Activated T-helper 17 cell treated with anti-CD3 and anti-CD28 coated beads, Interleukin-2, amount 50 U/mL, for 72 hours (primary cell): ENCODE measurements around the gene MYLIP. TPM values are rescaled to one million over a fixed set of nuclear protein-coding genes. Genes with fewer than 3 reads are reported as not detected.
"Not testable (repeated sequence)": the region's sequence is repeated elsewhere in the genome, so short reads cannot be mapped to it uniquely, and the experiment has no call there.

Experiments used
- ATAC-seq: fragments of 150-1000 bp; cut with Tn5 transposase; replicated peaks from 2 replicates; pipeline ENCODE4 v1.10.0; 2021; ENCODE audit warnings: mild to moderate bottlenecking, moderate library complexity
- H3K27ac Mint-ChIP-seq: one replicate; pipeline ENCODE4 v1.8.0; 2022; ENCODE audit warnings: mixed read lengths
- H3K27me3 Mint-ChIP-seq: one replicate; pipeline ENCODE4 v1.8.0; 2022; ENCODE audit warnings: mixed read lengths
- H3K36me3 Mint-ChIP-seq: one replicate; pipeline ENCODE4 v1.8.0; 2022; ENCODE audit warnings: low read depth, mild to moderate bottlenecking, mixed read lengths
- H3K4me1 Mint-ChIP-seq: one replicate; pipeline ENCODE4 v1.8.0; 2022; ENCODE audit warnings: mixed read lengths
- H3K4me3 Mint-ChIP-seq: one replicate; pipeline ENCODE4 v1.8.0; 2022; ENCODE audit warnings: mild to moderate bottlenecking, mixed read lengths
- H3K9me3 Mint-ChIP-seq: one replicate; pipeline ENCODE4 v1.8.0; 2022; ENCODE audit warnings: mixed read lengths
- total RNA-seq, 2 donors: library from RNA; stranded (reverse); gene quantifications; one replicate each; pipeline ENCODE4 v1.2.3, GENCODE V29; 2022

Gene MYLIP
- total RNA-seq, 2 donors from 2014 or later, result 5.4 to 6.0 TPM

GRCh38 chr6:16163066-16163465 is 34.2 kb downstream of the MYLIP start:
- peaks cover 3% of the 10 kb centered on the region for H3K27me3 Mint-ChIP-seq
- H3K9me3 Mint-ChIP-seq, result no peaks in the 10 kb centered on the region
- no peak overlapping the region for H3K4me3 Mint-ChIP-seq
- H3K4me1 Mint-ChIP-seq, result peaks cover 16% of the 10 kb centered on the region
- H3K36me3 Mint-ChIP-seq, result no peaks in the 10 kb centered on the region
- no peak overlapping the region for H3K27ac Mint-ChIP-seq
- ATAC-seq, result no peak

- Mint-ChIP-seq H3K27ac (peak overlapping the region; percentile 11), H3K36me3 (no peaks in the 10 kb centered on the region), H3K27me3 (peaks cover 3% of the 10 kb centered on the region), H3K4me3 (no peak overlapping the region), H3K4me1 (peaks cover 22% of the 10 kb centered on the region), H3K9me3 (no peaks in the 10 kb centered on the region)
- ATAC-seq, result peak; percentile 45
These were observed 34.8 kb downstream of the MYLIP start for GRCh38 chr6:16163535-16164300.

GRCh38 chr6:16165641-16166040 is 36.8 kb downstream of the MYLIP start:
- Mint-ChIP-seq H3K27me3 (peaks cover 3% of the 10 kb centered on the region), H3K9me3 (no peaks in the 10 kb centered on the region), H3K4me1 (peaks cover 26% of the 10 kb centered on the region), H3K27ac (no peak overlapping the region), H3K4me3 (no peak overlapping the region), H3K36me3 (no peaks in the 10 kb centered on the region)
- no peak for ATAC-seq

- Mint-ChIP-seq H3K36me3 (no peaks in the 10 kb centered on the region), H3K4me1 (peaks cover 22% of the 10 kb centered on the region), H3K27ac (no peak overlapping the region), H3K27me3 (peaks cover 3% of the 10 kb centered on the region), H3K9me3 (no peaks in the 10 kb centered on the region), H3K4me3 (no peak overlapping the region)
- no peak for ATAC-seq
These were observed 38.2 kb downstream of the MYLIP start for GRCh38 chr6:16166871-16167608.

GRCh38 chr6:16168121-16168520 is 39.2 kb downstream of the MYLIP start:
- Mint-ChIP-seq H3K4me3 (peak overlapping the region; percentile 38), H3K27ac (no peak overlapping the region), H3K4me1 (peaks cover 20% of the 10 kb centered on the region), H3K27me3 (peaks cover 3% of the 10 kb centered on the region), H3K36me3 (no peaks in the 10 kb centered on the region), H3K9me3 (no peaks in the 10 kb centered on the region)
- ATAC-seq, result peak; percentile 62

GRCh38 chr6:16168858-16169257 is 40.0 kb downstream of the MYLIP start:
- no peaks in the 10 kb centered on the region for H3K9me3 Mint-ChIP-seq
- peaks cover 3% of the 10 kb centered on the region for H3K27me3 Mint-ChIP-seq
- peaks cover 13% of the 10 kb centered on the region for H3K4me1 Mint-ChIP-seq
- peak overlapping the region; percentile 38 for H3K4me3 Mint-ChIP-seq
- H3K27ac Mint-ChIP-seq, result no peak overlapping the region
- H3K36me3 Mint-ChIP-seq, result no peaks in the 10 kb centered on the region
- no peak for ATAC-seq

- H3K36me3 Mint-ChIP-seq, result no peaks in the 10 kb centered on the region
- H3K27me3 Mint-ChIP-seq, result no peaks in the 10 kb centered on the region
- H3K4me3 Mint-ChIP-seq, result no peak overlapping the region
- peaks cover 11% of the 10 kb centered on the region for H3K4me1 Mint-ChIP-seq
- H3K9me3 Mint-ChIP-seq, result no peaks in the 10 kb centered on the region
- no peak for ATAC-seq
- H3K27ac Mint-ChIP-seq, result no peak overlapping the region
These were observed 42.5 kb downstream of the MYLIP start for GRCh38 chr6:16171400-16171799.

GRCh38 chr6:16173167-16173940 is 44.5 kb downstream of the MYLIP start:
- no peaks in the 10 kb centered on the region for H3K9me3 Mint-ChIP-seq
- no peak overlapping the region for H3K4me3 Mint-ChIP-seq
- no peaks in the 10 kb centered on the region for H3K36me3 Mint-ChIP-seq
- ATAC-seq, result no peak
- peaks cover 6% of the 10 kb centered on the region for H3K4me1 Mint-ChIP-seq
- H3K27me3 Mint-ChIP-seq, result no peaks in the 10 kb centered on the region
- H3K27ac Mint-ChIP-seq, result no peak overlapping the region

- Mint-ChIP-seq H3K27ac (no peak overlapping the region), H3K4me3 (no peak overlapping the region), H3K4me1 (peaks cover under 1% of the 10 kb centered on the region), H3K9me3 (no peaks in the 10 kb centered on the region), H3K27me3 (no peaks in the 10 kb centered on the region), H3K36me3 (no peaks in the 10 kb centered on the region)
- no peak for ATAC-seq
These were observed 45.7 kb downstream of the MYLIP start for GRCh38 chr6:16174416-16175078.

- peaks cover 10% of the 10 kb centered on the region for H3K4me1 Mint-ChIP-seq
- not testable (repeated sequence) for H3K36me3 Mint-ChIP-seq, H3K27ac Mint-ChIP-seq, H3K4me3 Mint-ChIP-seq, H3K27me3 Mint-ChIP-seq, ATAC-seq, H3K9me3 Mint-ChIP-seq
These were observed 47.7 kb downstream of the MYLIP start for GRCh38 chr6:16176600-16176999.

- Mint-ChIP-seq H3K27me3 (no peaks in the 10 kb centered on the region), H3K27ac (no peak overlapping the region), H3K9me3 (no peaks in the 10 kb centered on the region), H3K36me3 (no peaks in the 10 kb centered on the region), H3K4me1 (peaks cover 11% of the 10 kb centered on the region), H3K4me3 (no peak overlapping the region)
- ATAC-seq, result no peak
These were observed 49.0 kb downstream of the MYLIP start for GRCh38 chr6:16177881-16178280.

- Mint-ChIP-seq H3K27ac (no peak overlapping the region), H3K27me3 (no peaks in the 10 kb centered on the region), H3K9me3 (no peaks in the 10 kb centered on the region), H3K4me1 (peaks cover 16% of the 10 kb centered on the region), H3K36me3 (no peaks in the 10 kb centered on the region), H3K4me3 (no peak overlapping the region)
- no peak for ATAC-seq
These were observed 49.5 kb downstream of the MYLIP start for GRCh38 chr6:16178351-16178750.

- H3K36me3 Mint-ChIP-seq, result no peaks in the 10 kb centered on the region
- H3K4me1 Mint-ChIP-seq, result peaks cover 16% of the 10 kb centered on the region
- H3K9me3 Mint-ChIP-seq, result no peaks in the 10 kb centered on the region
- no peaks in the 10 kb centered on the region for H3K27me3 Mint-ChIP-seq
- no peak overlapping the region for H3K4me3 Mint-ChIP-seq
- H3K27ac Mint-ChIP-seq, result no peak overlapping the region
- ATAC-seq, result no peak
These were observed 50.2 kb downstream of the MYLIP start for GRCh38 chr6:16179063-16179462.

GRCh38 chr6:16179970-16180431 is 51.1 kb downstream of the MYLIP start:
- Mint-ChIP-seq H3K4me3 (peak overlapping the region; percentile 79), H3K27ac (peak overlapping the region; percentile 86), H3K36me3 (no peaks in the 10 kb centered on the region), H3K27me3 (no peaks in the 10 kb centered on the region), H3K9me3 (no peaks in the 10 kb centered on the region), H3K4me1 (peaks cover 16% of the 10 kb centered on the region)
- ATAC-seq, result peak; percentile 60
